ENCODE results near the gene LCN1. TPM values are rescaled to one million over a fixed set of nuclear protein-coding genes. Genes with fewer than 3 reads are reported as not detected.

Gene LCN1
- total and polyA plus RNA-seq, 2 experiments from 2014 or later: 0.27 TPM; not detected in 1

- TF ChIP-seq ZNF114 (CRISPR knock-in tag; IDR thresholded peaks at IDR 0.05): no peak
- no peak for TF ChIP-seq NANOG (IDR thresholded peaks at IDR 0.05; ENCODE audit: borderline replicate concordance)
- TF ChIP-seq ETS1 (IDR thresholded peaks at IDR 0.05): no peak
Observed at GRCh38 chr9:135490166-135490870, 30.9 kb upstream of the LCN1 start (continued).

GRCh38 chr9:135490980-135491464 lies 30.2 kb upstream of the LCN1 start:
- no peaks in the 10 kb centered on the region for H3K36me3 ChIP-seq (ENCODE audit: insufficient read depth)
- no peaks in the 10 kb centered on the region; the same call in none of the 2 replicates for H4K20me1 ChIP-seq (replicated peaks; ENCODE audit: insufficient read depth)
- DNase-seq (ENCODE audit: low spot score): no peak
- peak; percentile 35; the same call in 2 of the 3 replicates for ATAC-seq
- H3K27me3 ChIP-seq (ENCODE audit: insufficient read depth): no peaks in the 10 kb centered on the region
- no peaks in the 10 kb centered on the region for H3K4me1 ChIP-seq (ENCODE audit: insufficient read depth)
- H3K4me3 ChIP-seq: no peak overlapping the region
- no peaks in the 10 kb centered on the region for H3K9me3 Mint-ChIP-seq
- no peaks in the 10 kb centered on the region; the same call in 1 of the 3 replicates for H3K4me1 Mint-ChIP-seq
- H2AFZ ChIP-seq: no peak overlapping the region
- no peaks in the 10 kb centered on the region for H3K79me2 ChIP-seq (replicated peaks; ENCODE audit: insufficient read depth)
- H3K4me2 ChIP-seq: no peak overlapping the region
- H3K9me2 ChIP-seq (ENCODE audit: insufficient read depth): no peaks in the 10 kb centered on the region
- no peaks in the 10 kb centered on the region for H3F3A ChIP-seq (replicated peaks; ENCODE audit: low read depth)
- H3K27me3 Mint-ChIP-seq (ENCODE audit: insufficient read depth, low read depth, poor library complexity): peaks cover 6% of the 10 kb centered on the region
- H3K27ac ChIP-seq (ENCODE audit: low read depth): no peak overlapping the region
- peaks cover 17% of the 10 kb centered on the region for H3K36me3 Mint-ChIP-seq (ENCODE audit: low read depth)
- no peak overlapping the region for H3K4me3 Mint-ChIP-seq
- no peak overlapping the region; the same call in 1 of the 2 replicates for H3K27ac Mint-ChIP-seq
- TF ChIP-seq CREB1 (CRISPR knock-in tag; IDR thresholded peaks at IDR 0.05; ENCODE audit: low read depth) (no peak), STAT1 (IDR thresholded peaks at IDR 0.05; ENCODE audit: unreplicated experiment) (no peak), ZNF331 (CRISPR knock-in tag; IDR thresholded peaks at IDR 0.05; ENCODE audit: low read depth) (no peak), ZNF462 (CRISPR knock-in tag; IDR thresholded peaks at IDR 0.05) (no peak), CTCF (conservative IDR thresholded peaks at IDR 0.05; ENCODE audit: low read depth in 2 of 2) (no peak), EZH2 (IDR thresholded peaks at IDR 0.05; ENCODE audit: low read depth, unreplicated experiment) (no peak), EZH2phosphoT487 (IDR thresholded peaks at IDR 0.05; ENCODE audit: unreplicated experiment) (no peak), REST (IDR thresholded peaks at IDR 0.05; ENCODE audit: unreplicated experiment) (no peak), ZNF114 (CRISPR knock-in tag; IDR thresholded peaks at IDR 0.05) (no peak)

Data from GM23338 (cell line).